Measurements from ENCODE around the gene RSU1.

GRCh38 chr10:16728266-16728665 lies 89.0 kb downstream of the RSU1 start:
- TF ChIP-seq CTCF (IDR thresholded peaks at IDR 0.05) (no peak), POLR2A (IDR thresholded peaks at IDR 0.05) (no peak)

Measured in sigmoid colon (tissue), 3 donors.